NCI-H460 (cell line): ENCODE measurements around the gene TSPOAP1. TPM values are rescaled to one million over a fixed set of nuclear protein-coding genes. Genes with fewer than 3 reads are reported as not detected.

ENCODE experiments used
- DNase-seq: peaks from one replicate; pipeline ENCODE4 v3.0.0-alpha.2; 2016; ENCODE audit warnings: low read depth; ENCODE audit errors: extremely low read depth
- total RNA-seq: library from RNA; depleted of rRNA; stranded (reverse); fragments of >200 nt; shearing (Covaris generic); gene quantifications from 2 replicates; pipeline ENCODE4 v1.2.3, GENCODE V29; 2014

The TSPOAP1 gene
- total RNA-seq, 1 experiment from 2014 or later: not detected

DNA sequence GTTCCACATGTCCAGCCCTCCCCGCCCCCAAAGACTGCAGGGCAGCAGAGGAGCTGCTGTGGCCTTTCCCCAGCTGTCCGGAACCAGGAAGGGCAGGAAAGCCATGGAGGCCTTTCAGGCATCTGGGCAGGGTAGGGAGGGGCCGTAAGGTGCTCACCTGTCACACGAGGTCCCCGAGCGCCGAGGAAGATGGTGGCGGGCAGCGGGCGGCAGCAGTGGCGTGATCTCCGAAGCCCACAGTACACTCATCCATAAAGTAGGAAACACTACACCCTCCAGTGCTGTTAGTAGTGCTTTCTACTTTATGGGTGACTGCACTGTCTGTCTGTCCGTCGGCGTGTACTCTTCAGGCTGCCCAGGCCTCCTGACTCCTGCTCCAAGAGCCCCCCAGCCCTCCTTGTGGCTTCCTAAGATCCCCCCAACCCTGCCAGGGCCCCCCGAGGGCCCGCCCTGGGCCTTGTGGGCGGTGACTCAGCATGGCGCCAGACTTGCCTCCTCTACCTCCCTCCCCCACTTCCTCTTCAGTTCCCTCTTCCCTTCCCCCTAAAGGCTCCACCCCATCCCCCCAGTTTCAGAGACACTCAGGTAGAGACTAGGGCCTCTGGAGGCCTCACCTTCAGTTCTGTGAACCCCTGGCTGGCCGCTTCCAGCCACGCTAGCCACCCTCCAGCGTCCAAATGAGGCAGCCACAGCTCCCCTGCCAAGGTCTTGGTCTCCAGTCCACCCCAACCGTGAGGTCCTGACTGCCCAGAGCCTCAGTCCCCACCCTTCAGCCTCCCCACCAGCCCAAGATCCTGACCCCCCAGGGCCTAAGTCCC lies 2.6 kb upstream of the TSPOAP1 start:
- no peak for DNase-seq

DNA sequence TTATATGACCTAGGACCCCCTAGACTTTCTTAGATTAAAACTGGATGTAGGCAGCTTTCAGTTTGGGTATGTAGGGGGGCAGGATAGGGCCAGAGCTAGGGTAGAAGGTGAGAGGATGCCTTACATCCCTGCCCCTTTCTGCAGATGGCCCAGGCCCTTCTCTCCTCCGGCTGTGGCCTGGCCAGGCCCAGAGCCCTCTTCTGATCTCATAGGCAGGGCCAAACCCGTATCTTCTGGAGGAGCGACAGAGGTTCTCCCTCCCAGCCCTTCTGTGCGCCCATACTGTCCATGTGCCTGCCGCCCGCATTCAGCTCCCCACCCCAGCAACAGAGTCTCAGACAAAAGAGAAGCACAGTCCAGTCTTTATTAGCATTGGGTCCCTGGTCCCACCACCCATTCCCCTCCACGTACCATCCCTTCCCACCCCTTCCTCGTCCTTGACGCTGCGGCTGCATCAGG lies 2.0 kb upstream of the TSPOAP1 start:
- no peak for DNase-seq

DNA sequence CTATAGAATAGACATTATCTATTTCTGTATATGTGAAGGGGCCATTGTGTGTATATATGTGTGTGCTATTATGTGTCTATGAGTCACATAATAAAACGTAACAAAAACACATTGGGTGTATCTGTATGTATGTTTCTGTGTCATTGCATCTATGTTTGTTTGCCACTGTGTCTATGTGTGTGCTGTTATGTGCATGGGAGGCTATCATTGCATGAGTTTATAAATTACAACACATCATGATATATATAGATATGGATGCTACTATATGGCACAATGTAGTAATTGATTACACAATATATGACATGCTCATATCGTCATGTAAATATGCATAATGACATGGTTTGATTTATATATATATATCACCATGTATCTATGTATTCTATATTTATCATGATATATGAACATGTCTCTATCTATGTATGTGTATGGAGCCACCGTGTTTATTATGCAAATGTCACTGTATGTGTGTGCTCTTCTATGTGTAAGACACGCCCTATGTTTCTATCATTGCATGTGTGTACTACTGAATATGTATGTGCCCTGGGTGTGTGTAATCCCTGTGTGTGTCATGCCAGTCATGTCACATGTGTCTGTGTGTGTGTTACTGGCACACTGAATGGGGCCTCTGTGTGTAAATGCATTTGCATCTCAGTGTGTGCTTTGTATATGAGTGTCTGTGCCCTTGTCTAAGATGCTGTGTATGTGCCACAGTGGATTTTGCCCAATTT lies 1.4 kb upstream of the TSPOAP1 start:
- no peak for DNase-seq

DNA sequence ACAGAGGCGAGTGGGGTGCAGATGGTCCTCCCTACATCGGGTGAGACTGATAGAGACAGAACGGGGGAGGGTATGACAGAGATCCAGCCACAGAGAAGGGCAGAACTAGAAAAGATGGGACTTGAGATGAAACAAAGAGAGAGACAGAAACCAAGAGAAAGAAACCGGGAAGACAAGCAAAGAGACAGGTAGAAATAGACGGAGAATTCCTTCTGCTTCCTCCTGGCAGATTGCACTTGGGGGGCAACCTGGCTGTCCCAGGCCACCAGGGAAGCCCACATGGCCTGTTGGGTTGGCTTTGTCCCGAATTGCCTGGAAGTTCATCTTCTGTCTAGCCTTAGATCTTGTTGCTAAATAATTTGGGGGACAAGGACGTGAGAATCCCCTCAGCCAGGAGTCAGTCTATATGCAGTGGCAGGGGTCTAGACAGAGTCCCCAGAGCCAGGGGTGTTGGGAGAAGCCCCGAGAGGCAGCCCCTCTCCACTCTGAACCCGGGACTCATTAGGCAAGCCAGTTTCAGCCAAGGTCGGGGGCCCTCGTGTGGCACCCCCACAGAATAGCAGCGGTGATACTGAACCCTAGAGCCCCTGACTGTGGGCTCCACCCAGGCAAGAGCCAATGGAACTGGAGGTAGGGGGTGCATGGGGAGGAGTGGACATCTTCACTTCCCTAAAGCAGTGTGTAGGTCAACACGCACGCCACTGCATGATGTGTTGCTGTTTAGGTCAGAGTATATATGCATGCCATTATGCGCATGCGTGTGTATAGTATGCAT lies 627 bp upstream of the TSPOAP1 start:
- DNase-seq: no peak

DNA sequence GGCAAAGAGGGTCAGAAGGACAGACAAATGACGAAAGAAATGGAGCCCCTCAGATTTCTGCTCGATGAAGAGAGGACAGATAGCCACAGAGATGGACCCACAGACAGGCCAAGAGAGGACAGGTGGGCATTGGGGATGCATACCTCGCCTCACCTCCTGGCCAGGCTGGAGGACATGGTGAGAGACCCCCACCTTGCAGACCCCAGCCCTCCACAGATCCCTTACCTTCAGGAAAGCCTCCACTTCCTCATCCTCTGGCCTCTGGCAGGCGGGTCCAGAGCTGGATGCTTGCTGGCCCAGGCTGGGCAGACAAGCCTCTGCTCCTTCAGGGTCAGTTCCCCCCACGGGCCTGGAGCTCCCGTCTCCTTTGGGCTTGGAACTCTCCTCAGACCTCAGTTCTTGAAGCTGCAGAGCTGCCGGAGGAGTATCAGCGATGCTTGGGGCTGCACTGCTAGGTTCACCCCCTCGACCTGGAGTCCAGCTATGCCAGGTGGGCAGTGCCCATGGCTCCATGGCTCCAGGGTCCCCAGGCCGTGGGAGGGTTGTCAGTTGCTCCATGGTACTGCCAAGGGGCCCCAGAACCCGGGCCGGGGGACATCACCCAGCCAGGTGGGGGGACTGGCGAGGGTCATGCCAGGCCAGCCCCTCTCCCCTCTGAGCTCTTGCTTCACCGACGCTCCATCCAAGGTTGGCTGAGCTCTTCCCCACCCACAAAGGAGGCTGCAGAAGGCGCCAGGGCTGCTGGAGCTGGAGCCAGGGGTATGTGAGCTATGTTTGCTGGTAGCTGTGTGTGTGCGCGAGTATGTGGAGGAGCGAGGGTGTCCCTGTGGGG lies 1.0 kb downstream of the TSPOAP1 start:
- DNase-seq: no peak

DNA sequence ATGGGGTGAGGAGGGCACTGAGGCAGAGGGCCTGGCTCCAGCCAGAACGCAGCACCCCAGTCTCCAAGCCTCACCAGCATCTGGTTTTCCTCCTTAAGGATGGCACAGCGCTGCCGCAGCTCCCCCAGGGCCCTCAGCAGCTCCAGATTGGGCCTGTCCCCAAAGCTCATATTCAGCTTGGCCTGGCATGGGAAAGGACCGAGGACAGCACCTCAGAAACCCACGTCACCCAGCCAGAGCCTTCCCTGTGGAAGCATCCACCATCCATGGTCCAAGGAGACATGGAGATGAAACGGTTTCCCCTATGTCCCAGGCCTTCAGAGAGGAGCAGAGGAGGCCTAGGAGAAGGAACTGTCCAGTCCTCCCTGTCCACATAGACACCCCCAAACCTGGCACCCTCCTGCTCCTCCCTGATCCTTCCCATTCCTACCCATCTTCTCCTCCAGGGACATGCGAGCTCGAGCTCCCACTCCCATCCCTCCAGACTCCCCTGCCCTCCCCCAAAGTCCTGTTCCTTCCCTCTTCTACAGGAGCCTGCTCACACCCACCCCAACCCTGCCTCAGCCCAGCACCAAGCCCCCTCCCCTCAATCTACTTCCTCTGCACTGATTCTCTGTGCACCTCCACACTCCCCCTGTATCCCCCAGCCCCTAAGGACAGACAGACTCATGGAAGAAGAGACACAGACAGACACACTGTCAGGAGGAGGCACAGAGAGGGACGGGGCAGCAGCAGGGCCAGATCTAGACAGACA lies 1.8 kb downstream of the TSPOAP1 start:
- no peak for DNase-seq

DNA sequence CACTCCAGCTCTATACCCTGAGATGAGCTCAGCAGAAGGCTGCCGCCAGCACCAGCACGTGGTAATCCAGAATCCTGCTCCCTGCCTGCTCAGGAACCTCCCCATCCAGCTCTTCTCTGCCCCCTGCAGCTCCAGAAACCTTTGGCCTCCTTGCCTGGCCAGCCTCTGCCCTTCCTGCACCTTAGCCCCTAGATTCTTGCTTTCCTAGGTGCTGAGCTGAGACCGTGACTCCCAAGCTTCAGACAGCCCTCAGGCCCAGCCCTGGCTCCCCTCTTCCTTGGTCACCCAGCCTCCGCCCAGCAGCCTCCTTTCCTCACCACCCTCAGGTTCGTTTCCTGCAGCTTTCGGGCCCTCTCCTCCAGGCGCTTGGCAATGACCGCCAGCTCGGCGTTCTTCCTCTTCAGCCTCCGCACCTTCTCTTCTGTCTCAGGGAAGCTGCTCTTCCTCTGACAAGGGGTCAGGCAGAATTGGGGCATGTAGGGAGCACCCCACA lies 2.6 kb downstream of the TSPOAP1 start:
- no peak for DNase-seq

DNA sequence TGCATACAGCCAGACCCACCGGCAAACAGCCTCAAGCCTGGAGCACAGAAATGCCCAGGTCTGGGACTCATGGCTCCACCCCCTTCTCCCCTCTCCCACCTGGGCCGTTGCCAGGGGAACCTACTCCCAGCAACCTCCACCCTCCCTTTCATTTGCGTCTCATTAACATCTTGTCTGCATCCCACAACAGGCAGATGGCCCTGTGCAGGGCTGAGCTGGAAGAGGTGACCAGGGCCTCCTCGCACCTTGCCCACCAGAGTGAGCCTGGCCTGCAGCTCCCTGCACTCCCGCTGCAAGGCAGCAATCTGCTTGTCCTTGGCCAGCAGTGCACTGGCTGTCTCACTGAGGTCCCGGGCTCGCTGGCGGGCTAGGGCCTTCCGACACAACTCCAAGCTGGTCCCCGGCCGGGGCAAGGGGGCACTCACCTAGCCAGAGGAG lies 3.3 kb downstream of the TSPOAP1 start:
- no peak for DNase-seq

DNA sequence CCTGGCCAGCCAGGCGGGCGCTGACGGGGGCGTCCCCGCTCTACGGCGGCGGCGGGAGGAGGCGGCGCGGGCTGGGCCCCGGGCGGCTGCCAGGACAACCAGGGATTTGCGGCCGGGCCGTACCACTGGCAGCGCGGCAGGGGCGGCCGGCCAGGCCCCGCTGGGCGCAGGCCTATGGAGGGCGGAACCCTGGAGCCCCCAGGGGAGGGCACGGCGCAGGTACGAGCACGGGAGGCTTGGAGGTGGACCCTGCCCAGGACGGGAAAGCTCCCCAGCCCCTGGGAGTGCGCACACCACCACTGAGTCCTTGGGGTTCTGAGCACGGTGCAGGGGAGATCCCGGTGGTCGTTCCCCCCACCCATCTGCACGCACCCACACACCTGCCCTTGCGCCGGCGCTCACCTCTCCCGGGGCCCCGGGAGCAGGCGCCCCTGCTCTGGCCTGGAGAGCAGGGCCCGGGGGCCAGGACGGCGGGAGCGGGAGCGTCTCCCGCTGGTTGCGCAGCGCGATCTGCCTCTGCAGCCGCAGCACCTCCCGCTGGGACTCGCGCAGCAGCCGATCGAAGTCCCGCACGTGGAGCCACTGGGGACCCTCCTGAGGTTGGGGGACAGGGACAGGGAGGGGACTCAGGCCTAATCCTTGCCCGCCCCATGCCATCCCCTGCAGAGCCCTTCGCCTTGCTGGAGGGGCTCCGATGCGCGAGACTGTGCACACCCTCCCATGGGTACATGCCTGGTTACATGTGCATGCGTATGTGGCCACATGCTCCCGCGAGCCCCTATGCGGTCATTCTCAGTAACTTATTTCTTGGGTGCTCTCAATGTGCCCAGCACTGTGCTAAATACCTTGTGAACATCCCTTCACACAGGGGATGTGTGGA lies 3.9 kb downstream of the TSPOAP1 start:
- DNase-seq: no peak

DNA sequence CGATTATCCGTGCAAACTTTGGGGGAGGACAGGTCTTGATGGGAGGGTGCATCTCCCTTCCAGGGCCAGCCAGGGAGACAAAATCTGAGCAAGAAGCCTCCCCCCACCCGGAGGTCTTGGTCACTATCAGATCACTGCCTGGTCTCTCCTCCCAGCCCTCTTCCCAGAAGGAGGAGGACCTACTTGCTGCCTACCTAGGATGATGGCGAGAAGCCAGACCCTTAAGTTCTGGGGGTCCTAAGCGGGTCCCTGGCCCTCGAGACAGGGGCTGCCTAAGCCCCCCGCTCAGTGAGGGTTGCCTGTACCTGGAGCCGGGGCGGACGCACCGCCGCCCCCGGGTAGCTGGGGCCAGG lies 4.6 kb downstream of the TSPOAP1 start:
- DNase-seq: no peak

DNA sequence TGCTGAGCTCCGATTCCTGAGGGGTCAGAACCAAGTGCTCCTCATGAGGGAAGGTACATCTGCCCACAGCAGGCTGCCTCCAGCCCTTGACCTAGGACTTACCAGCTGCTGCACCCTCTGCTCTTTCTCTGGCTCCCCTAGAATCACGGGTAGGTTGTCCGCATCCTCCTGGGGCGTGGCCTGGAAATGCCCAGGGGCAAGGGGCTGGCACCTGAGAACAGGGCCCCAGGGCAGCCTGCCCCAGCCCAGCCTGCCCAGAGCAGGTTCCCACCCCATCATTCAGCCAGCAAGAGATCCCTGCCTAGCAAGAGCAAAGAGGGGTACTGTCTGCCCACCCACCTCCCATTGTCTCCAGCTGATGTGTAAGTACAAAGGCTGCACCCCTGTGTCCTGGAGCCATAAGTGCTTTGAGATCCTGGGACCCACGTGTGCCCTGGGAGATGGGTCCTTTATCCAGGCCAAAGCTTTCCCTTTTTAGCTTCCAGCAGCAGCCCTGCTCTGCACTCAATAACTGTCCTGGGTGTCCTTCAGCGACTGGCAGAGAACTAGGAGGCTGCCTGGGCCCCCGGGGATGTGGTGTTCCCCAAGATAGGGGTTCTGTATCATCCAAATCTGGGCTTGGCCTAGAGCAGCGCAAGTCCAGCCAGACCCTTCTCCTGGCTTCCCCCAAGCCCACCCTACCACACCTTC lies 5.1 kb downstream of the TSPOAP1 start:
- no peak for DNase-seq

DNA sequence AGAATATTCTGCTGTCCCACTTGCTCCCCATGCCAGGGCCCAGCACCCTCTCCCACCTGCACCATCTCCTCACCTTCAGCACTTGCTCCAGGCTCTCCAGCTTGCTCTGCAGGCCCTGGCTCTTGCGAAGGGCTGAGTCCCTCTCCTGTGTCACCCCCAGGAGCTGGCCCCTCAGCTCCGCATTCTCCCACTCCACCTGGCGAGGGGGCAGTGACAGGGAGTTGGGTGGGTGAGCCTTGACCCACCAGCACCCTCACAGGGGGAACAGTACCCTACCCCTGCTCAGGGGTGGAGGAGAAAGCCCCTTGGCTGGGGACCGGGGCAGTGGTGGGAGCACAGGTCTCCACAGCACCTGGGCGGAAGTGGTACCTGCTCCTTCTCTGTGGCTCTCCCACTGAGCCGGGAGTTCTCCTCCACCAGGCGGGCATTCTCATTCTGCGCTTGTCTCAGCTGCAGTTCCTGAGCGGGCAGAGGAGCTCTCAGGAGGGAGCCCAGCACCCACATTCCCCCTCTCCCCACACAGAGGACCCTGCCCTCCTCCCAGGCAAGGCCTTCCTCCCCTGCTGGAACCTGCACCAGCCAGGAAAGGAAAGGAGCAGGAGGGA lies 5.9 kb downstream of the TSPOAP1 start:
- no peak for DNase-seq

DNA sequence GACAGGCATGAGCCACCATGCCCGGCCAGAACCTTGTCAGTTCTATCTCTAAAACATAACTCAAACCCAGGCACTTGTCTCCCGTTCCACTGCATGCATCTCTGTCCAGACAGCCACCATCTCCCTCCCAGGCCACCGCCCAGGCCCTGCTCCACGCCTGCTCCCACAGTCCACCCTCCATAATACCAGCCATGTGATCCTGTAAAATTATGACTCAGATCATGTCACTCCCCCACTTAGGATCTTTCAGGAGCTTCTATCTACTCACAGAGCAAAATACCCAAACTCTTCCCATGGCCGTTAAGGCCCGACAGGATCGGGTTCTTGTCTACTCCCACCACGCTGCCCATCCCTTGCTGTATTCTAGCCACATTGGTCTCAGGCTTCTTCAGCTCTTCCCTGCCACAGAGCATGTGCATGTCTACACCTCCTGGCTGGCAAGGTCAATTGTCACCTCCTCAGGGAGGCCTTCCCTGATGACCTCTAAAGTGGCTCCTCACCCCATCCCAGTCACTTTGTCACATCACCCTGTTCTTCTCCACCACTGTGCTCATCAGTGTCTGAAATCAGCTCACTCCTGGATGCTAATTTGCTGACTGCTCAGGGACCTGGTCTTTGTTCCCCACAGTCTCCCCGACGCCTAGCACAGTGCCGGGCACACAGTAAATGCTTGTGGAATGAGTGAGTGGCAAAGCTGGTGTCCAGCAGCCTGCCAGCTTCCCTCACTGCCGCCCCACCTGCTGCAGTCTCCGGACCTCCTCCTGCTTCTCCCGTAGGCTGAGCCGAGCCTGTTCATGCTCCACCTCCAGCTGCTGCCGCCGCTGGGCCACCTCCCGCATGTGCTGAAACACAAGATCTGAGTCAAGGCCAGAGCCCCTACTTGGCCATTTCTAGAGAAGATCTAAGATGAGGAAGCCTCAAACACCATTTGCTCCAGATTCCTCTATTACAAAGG lies 6.7 kb downstream of the TSPOAP1 start:
- DNase-seq: no peak

DNA sequence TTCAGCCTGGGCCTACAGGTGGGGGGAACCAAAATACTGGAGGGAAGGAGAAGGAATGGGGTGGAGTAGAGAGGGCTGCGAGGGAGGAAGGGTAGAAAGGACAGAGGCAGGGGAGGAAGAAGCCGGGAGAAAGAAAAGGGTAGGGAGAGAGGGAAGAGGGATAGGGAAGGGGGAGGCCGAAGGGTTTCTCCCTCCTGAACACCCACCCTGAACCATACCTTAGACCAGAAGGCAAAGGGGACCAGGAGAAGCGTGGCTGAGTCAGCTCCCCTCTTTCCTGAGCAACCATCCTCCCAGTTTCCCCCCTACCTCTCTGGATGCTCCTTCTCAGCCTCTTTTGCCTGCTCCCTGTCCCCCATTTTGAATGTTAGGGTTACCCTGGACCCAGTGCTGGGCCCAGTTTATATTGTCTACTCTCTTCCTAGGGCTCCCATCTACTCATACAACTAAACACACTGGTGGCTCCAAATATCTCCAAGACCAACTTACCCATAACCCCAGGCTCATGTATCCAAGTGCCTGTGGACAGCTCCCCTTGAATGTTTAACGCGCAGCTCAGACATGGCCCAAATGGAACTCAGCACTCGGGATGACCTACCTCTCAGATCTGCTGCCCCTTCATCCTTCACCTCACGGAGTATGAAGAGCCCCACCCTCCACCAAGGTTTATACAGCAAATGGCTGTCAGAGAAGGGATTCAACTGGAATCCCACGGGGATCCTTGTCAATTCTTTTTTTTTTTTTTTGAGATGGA lies 7.8 kb downstream of the TSPOAP1 start:
- DNase-seq: no peak

DNA sequence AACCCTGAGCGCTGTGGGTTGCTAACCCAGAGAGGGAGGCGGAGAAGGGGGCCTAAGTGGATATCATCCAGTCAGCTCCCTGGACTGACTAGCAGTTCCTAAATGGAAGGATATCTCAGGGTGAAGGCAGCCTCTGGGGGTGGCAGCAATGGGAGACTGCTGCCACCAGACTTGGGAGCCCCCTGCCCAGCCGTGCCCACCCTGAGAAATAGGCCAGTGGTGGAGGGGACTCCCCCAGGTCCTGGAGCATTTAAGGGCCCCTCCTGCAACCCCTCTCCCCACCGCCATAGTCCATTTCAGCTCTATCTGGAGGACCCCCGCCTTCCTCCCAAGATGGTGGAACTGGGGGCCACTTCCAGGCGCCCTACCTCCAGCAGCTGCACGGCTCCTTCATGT lies 8.4 kb downstream of the TSPOAP1 start:
- DNase-seq: no peak
